Activated CD8-positive, alpha-beta T cell treated with anti-CD3 and anti-CD28 coated beads, Interleukin-2, amount 10 ng/mL, durations not matched to agents 7 days and 5 days (primary cell): ENCODE data around the gene COA1. TPM values are rescaled to one million over a fixed set of nuclear protein-coding genes. Genes with fewer than 3 reads are reported as not detected.

Source experiments
- ATAC-seq: fragments of 150-1000 bp; cut with Tn5 transposase; one replicate; pipeline ENCODE4 v1.10.0; 2021; ENCODE audit warnings: moderate library complexity
- CTCF ChIA-PET: fragments of 350-600 bp; sonication (Branson Sonifier 250); formaldehyde crosslinking; loops from one replicate; lab custom pipeline; 2021; ENCODE audit warnings: antibody characterized with exemption; lab: Charles Lee
- POLR2A ChIA-PET: fragments of 350-600 bp; sonication (Branson Sonifier 250); formaldehyde crosslinking; loops from one replicate; lab custom pipeline; 2021; ENCODE audit warnings: antibody characterized with exemption; lab: Charles Lee
- DNase-seq: peaks from one replicate; pipeline ENCODE4 v3.0.0-alpha.2; 2020
- H3K27ac Mint-ChIP-seq: one replicate; pipeline ENCODE4 v1.8.0; 2021; ENCODE audit warnings: mild to moderate bottlenecking, mixed read lengths
- H3K27me3 Mint-ChIP-seq: one replicate; pipeline ENCODE4 v1.8.0; 2021; ENCODE audit warnings: low read depth, mixed read lengths
- H3K36me3 Mint-ChIP-seq: one replicate; pipeline ENCODE4 v1.8.0; 2021; ENCODE audit warnings: low read depth, mixed read lengths
- H3K4me1 Mint-ChIP-seq: one replicate; pipeline ENCODE4 v1.8.0; 2021; ENCODE audit warnings: low read depth, mixed read lengths
- H3K4me3 Mint-ChIP-seq: one replicate; pipeline ENCODE4 v1.8.0; 2021; ENCODE audit warnings: mild to moderate bottlenecking, mixed read lengths
- H3K9me3 Mint-ChIP-seq: one replicate; pipeline ENCODE4 v1.8.0; 2022; ENCODE audit warnings: mixed read lengths; ENCODE audit not compliant: insufficient read depth
- total RNA-seq, 2 experiments: library from RNA; stranded (reverse); gene quantifications; one replicate each; pipeline ENCODE4 v1.2.3, GENCODE V29; 2021

COA1 gene
- total RNA-seq, 2 experiments from 2014 or later: 52.0 to 52.7 TPM

- Mint-ChIP-seq H3K4me1 (peaks cover 86% of the 10 kb centered on the region), H3K27ac (no peak overlapping the region), H3K9me3 (no peaks in the 10 kb centered on the region), H3K4me3 (no peak overlapping the region), H3K27me3 (no peaks in the 10 kb centered on the region), H3K36me3 (peaks cover 89% of the 10 kb centered on the region)
- ATAC-seq (no peak), DNase-seq (no peak)
- POLR2A ChIA-PET: interaction anchor here (3.9 kb wide), 1 partner anchor 44 kb away, joined by 22 read pairs; the partner anchor contains the start of gene STK17A
- CTCF ChIA-PET: interaction anchor here (1.0 to 9.9 kb wide), 5 partner anchors 20 to 74 kb away, joined by 3 to 86 read pairs (median 4); partner anchors contain the start of gene STK17A
These were observed 102.6 kb downstream of the COA1 start for GRCh38 chr7:43626695-43627094.

- Mint-ChIP-seq H3K27ac (peak overlapping the region; percentile 77), H3K27me3 (no peaks in the 10 kb centered on the region), H3K4me1 (peaks cover 85% of the 10 kb centered on the region), H3K9me3 (no peaks in the 10 kb centered on the region), H3K36me3 (peaks cover 89% of the 10 kb centered on the region), H3K4me3 (no peak overlapping the region)
- ChIA-PET POLR2A (interaction anchor here (0.7 to 3.9 kb wide), 3 partner anchors 24 to 44 kb away, joined by 5 to 22 read pairs (median 6); partner anchors contain the start of gene STK17A), CTCF (interaction anchor here (0.9 to 9.9 kb wide), 6 partner anchors 20 to 74 kb away, joined by 3 to 86 read pairs (median 4); partner anchors contain the start of gene STK17A)
- ATAC-seq: peak; percentile 21
- DNase-seq: no peak
These were observed 103.3 kb downstream of the COA1 start for GRCh38 chr7:43625980-43626379.

GRCh38 chr7:43625453-43625852 lies 103.9 kb downstream of the COA1 start:
- POLR2A ChIA-PET: interaction anchor here (0.7 to 3.9 kb wide), 3 partner anchors 25 to 44 kb away, joined by 5 to 22 read pairs (median 6); partner anchors contain the start of gene STK17A
- Mint-ChIP-seq H3K4me3 (peak overlapping the region; percentile 22), H3K27me3 (no peaks in the 10 kb centered on the region), H3K27ac (peak overlapping the region; percentile 73), H3K9me3 (no peaks in the 10 kb centered on the region), H3K4me1 (peaks cover 84% of the 10 kb centered on the region), H3K36me3 (peaks cover 88% of the 10 kb centered on the region)
- peak; percentile 75 for DNase-seq
- CTCF ChIA-PET: interaction anchor here (0.9 to 9.9 kb wide), 5 partner anchors 19 to 75 kb away, joined by 3 to 86 read pairs (median 4); partner anchors contain the start of gene STK17A
- peak; percentile 81 for ATAC-seq

GRCh38 chr7:43624156-43624555 lies 105.2 kb downstream of the COA1 start:
- Mint-ChIP-seq H3K27me3 (no peaks in the 10 kb centered on the region), H3K9me3 (no peaks in the 10 kb centered on the region), H3K4me1 (peaks cover 75% of the 10 kb centered on the region), H3K4me3 (no peak overlapping the region), H3K27ac (peak overlapping the region; percentile 71), H3K36me3 (peaks cover 79% of the 10 kb centered on the region)
- CTCF ChIA-PET: interaction anchor here (3.7 kb wide), 1 partner anchor 25 kb away, joined by 16 read pairs; no protein-coding TSS in a partner anchor
- DNase-seq: no peak
- POLR2A ChIA-PET: no interaction called here
- ATAC-seq: no peak

GRCh38 chr7:43621729-43622448 lies 107.4 kb downstream of the COA1 start:
- DNase-seq: no peak
- H3K27ac Mint-ChIP-seq: peak overlapping the region; percentile 68
- ATAC-seq: peak; percentile 32
- no peak overlapping the region for H3K4me3 Mint-ChIP-seq
- no peaks in the 10 kb centered on the region for H3K27me3 Mint-ChIP-seq
- peaks cover 57% of the 10 kb centered on the region for H3K36me3 Mint-ChIP-seq
- H3K9me3 Mint-ChIP-seq: no peaks in the 10 kb centered on the region
- CTCF ChIA-PET: interaction anchor here (0.9 to 12.8 kb wide), 9 partner anchors 16 to 216 kb away, joined by 3 to 160 read pairs (median 4); partner anchors contain the start of gene STK17A
- POLR2A ChIA-PET: interaction anchor here (0.7 to 1.8 kb wide), 5 partner anchors 10 to 39 kb away, joined by 3 to 10 read pairs (median 4); partner anchors contain the start of gene STK17A
- peaks cover 57% of the 10 kb centered on the region for H3K4me1 Mint-ChIP-seq

GRCh38 chr7:43619213-43620012 lies 109.9 kb downstream of the COA1 start:
- CTCF ChIA-PET: interaction anchor here (0.9 to 12.8 kb wide), 6 partner anchors 9 to 80 kb away, joined by 3 to 160 read pairs (median 4); partner anchors contain the start of gene STK17A
- H3K36me3 Mint-ChIP-seq: peaks cover 52% of the 10 kb centered on the region
- no peak for DNase-seq
- H3K27ac Mint-ChIP-seq: no peak overlapping the region
- no peaks in the 10 kb centered on the region for H3K9me3 Mint-ChIP-seq
- no peaks in the 10 kb centered on the region for H3K27me3 Mint-ChIP-seq
- H3K4me3 Mint-ChIP-seq: no peak overlapping the region
- POLR2A ChIA-PET: no interaction called here
- peaks cover 46% of the 10 kb centered on the region for H3K4me1 Mint-ChIP-seq
- ATAC-seq: no peak

- Mint-ChIP-seq H3K36me3 (peaks cover 50% of the 10 kb centered on the region), H3K27me3 (no peaks in the 10 kb centered on the region), H3K27ac (no peak overlapping the region), H3K4me1 (peaks cover 44% of the 10 kb centered on the region), H3K9me3 (no peaks in the 10 kb centered on the region), H3K4me3 (no peak overlapping the region)
- DNase-seq: no peak
- ATAC-seq: no peak
- CTCF ChIA-PET: interaction anchor here (0.9 to 12.8 kb wide), 3 partner anchors 30 to 82 kb away, joined by 3 to 160 read pairs (median 4); partner anchors contain the start of gene STK17A
- POLR2A ChIA-PET: interaction anchor here (0.7 to 1.6 kb wide), 3 partner anchors 15 to 35 kb away, joined by 3 to 6 read pairs (median 5); partner anchors contain the start of gene STK17A
These were observed 111.2 kb downstream of the COA1 start for GRCh38 chr7:43618073-43618472.

- no peak overlapping the region for H3K27ac Mint-ChIP-seq
- no peak overlapping the region for H3K4me3 Mint-ChIP-seq
- peaks cover 44% of the 10 kb centered on the region for H3K4me1 Mint-ChIP-seq
- ChIA-PET POLR2A (interaction anchor here (0.7 to 1.6 kb wide), 2 partner anchors 11 to 34 kb away, joined by 3 to 5 read pairs; partner anchors contain the start of gene STK17A), CTCF (interaction anchor here (1.1 to 12.8 kb wide), 4 partner anchors 11 to 83 kb away, joined by 3 to 160 read pairs (median 4); partner anchors contain the start of gene STK17A)
- peaks cover 50% of the 10 kb centered on the region for H3K36me3 Mint-ChIP-seq
- H3K27me3 Mint-ChIP-seq: no peaks in the 10 kb centered on the region
- H3K9me3 Mint-ChIP-seq: no peaks in the 10 kb centered on the region
- no peak for ATAC-seq
- no peak for DNase-seq
These were observed 112.3 kb downstream of the COA1 start for GRCh38 chr7:43616977-43617376.

- CTCF ChIA-PET: interaction anchor here (1.4 to 12.8 kb wide), 3 partner anchors 10 to 85 kb away, joined by 5 to 160 read pairs (median 6); partner anchors contain the start of gene STK17A
- Mint-ChIP-seq H3K27ac (peak overlapping the region; percentile 27), H3K9me3 (no peaks in the 10 kb centered on the region), H3K4me1 (peaks cover 40% of the 10 kb centered on the region), H3K4me3 (no peak overlapping the region), H3K36me3 (peaks cover 48% of the 10 kb centered on the region), H3K27me3 (no peaks in the 10 kb centered on the region)
- POLR2A ChIA-PET: interaction anchor here (1.3 kb wide), 1 partner anchor 33 kb away, joined by 5 read pairs; the partner anchor contains the start of gene STK17A
- ATAC-seq (no peak), DNase-seq (no peak)
These were observed 113.7 kb downstream of the COA1 start for GRCh38 chr7:43615558-43616145.
